Measurements from ENCODE around the gene PLXNA4.

DNA sequence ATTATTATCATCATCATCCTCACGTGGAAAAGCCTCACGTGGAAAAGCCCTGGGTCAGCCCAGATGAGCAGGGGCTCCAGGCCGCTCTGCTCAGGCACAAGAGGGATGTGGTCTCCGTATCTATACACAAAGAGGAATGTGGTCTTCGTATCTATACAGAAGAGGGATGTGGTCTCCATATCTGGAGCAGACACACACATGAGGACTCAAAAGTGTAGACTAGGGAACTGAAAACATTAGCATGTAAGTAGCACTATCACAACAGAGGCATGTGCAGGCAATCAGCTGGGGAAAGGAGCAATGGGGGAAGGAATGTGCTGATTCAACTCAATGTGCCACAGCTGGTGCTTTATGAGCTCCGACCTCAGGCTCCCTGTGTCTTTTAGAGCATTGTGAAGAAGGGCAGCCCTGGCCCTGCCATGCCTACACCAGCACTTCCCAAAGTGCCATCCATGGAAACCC lies 86.5 kb downstream of the PLXNA4 start:
- no peak for TF ChIP-seq POLR2A (IDR thresholded peaks at IDR 0.05; ENCODE audit: low read length)
- no peak for TF ChIP-seq GATA1 (IDR thresholded peaks at IDR 0.05; ENCODE audit: low read depth, low read length)

Data from erythroblast (primary cell).